Measurements from ENCODE around the gene MAEA. TPM values are rescaled to one million over a fixed set of nuclear protein-coding genes. Genes with fewer than 3 reads are reported as not detected.
A peak's percentile ranks its signal among the peaks of the same experiment; 100 is the strongest.

MAEA gene
- total and polyA plus RNA-seq, 4 donors, result 20.9 to 33.9 (median 29.8) TPM

DNA sequence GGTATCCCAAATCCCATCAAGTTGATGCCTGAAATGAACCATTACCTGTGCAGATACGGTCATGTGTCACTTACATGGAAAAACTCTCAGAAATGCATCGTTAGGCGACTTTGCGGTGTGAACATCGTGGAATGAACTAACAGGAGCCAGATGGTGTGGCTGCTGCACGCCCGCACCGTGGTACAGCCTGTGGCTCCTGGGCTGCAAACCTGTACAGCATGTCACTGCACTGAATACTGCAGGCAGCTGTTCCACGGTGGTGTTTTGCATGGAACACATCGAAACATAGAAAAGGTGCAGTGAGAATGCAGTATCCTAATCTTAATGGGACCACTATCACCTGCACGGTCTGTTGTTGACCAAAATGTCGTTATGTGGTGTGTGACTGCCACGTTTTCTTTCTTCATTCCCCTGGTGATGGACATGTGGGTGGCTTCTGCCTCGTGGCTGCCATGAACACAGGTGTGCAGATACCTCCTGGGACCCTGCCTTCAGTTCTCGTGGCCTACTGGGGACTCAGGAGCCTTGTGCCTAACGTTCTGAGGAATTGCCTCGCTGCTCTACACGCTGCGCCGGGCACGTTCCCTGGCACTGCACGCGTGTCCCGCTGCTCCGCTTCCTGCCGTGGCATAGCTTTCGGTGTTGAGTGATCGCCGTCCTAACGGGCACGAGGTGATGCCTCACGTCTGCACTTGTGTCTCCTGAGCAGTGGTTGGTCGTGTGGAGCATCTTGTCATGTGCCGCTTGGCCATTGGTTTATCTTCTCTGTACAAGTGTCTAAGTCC lies 18.5 kb downstream of the MAEA start:
- Histone ChIP-seq H3K4me1 (ENCODE audit: control insufficient read depth in 4 of 4, insufficient read depth in 4 of 4, low read length in 3 of 4) (peaks cover 0 to 35% (median 20%) of the 10 kb centered on the region in 4 donors), H3K9ac (ENCODE audit: low read depth in 1 of 2, low read length in 2 of 2) (no peak overlapping the region), H3K27ac (ENCODE audit: low read depth in 1 of 2, low read length in 2 of 2) (no peak overlapping the region), H3K27me3 (ENCODE audit: control insufficient read depth in 4 of 4, insufficient read depth in 4 of 4, low read length in 3 of 4) (no peaks in the 10 kb centered on the region), H3K4me3 (ENCODE audit: low read depth in 1 of 3, low read length in 3 of 3) (no peak overlapping the region), H3K9me3 (ENCODE audit: control insufficient read depth in 4 of 4, low read length in 3 of 4) (no peaks in the 10 kb centered on the region), H3K36me3 (ENCODE audit: control insufficient read depth in 4 of 4, insufficient read depth in 3 of 4, low read depth in 1 of 4, low read length in 3 of 4) (peaks cover 0 to 6% (median 5%) of the 10 kb centered on the region in 4 donors)
- DNase-seq (ENCODE audit: low spot score), result no peak
- 97% methylated on average over 34 of the region's 34 CpGs for WGBS
- TF ChIP-seq REST (IDR thresholded peaks at IDR 0.05) (no peak), MAX (IDR thresholded peaks at IDR 0.05) (no peak), FOXA2 (IDR thresholded peaks at IDR 0.05) (no peak), JUND (IDR thresholded peaks at IDR 0.05) (no peak), RAD21 (IDR thresholded peaks at IDR 0.05) (no peak), FOXA1 (IDR thresholded peaks at IDR 0.05) (no peak), CTCF (IDR thresholded peaks at IDR 0.05; ENCODE audit: low read depth, low read length, missing input control) (no peak), HNF4G (IDR thresholded peaks at IDR 0.05) (no peak)
- TF ChIP-seq, protein P1, sequence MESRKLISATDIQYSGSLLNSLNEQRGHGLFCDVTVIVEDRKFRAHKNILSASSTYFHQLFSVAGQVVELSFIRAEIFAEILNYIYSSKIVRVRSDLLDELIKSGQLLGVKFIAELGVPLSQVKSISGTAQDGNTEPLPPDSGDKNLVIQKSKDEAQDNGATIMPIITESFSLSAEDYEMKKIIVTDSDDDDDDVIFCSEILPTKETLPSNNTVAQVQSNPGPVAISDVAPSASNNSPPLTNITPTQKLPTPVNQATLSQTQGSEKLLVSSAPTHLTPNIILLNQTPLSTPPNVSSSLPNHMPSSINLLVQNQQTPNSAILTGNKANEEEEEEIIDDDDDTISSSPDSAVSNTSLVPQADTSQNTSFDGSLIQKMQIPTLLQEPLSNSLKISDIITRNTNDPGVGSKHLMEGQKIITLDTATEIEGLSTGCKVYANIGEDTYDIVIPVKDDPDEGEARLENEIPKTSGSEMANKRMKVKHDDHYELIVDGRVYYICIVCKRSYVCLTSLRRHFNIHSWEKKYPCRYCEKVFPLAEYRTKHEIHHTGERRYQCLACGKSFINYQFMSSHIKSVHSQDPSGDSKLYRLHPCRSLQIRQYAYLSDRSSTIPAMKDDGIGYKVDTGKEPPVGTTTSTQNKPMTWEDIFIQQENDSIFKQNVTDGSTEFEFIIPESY (IDR thresholded peaks at IDR 0.05), result no peak

DNA sequence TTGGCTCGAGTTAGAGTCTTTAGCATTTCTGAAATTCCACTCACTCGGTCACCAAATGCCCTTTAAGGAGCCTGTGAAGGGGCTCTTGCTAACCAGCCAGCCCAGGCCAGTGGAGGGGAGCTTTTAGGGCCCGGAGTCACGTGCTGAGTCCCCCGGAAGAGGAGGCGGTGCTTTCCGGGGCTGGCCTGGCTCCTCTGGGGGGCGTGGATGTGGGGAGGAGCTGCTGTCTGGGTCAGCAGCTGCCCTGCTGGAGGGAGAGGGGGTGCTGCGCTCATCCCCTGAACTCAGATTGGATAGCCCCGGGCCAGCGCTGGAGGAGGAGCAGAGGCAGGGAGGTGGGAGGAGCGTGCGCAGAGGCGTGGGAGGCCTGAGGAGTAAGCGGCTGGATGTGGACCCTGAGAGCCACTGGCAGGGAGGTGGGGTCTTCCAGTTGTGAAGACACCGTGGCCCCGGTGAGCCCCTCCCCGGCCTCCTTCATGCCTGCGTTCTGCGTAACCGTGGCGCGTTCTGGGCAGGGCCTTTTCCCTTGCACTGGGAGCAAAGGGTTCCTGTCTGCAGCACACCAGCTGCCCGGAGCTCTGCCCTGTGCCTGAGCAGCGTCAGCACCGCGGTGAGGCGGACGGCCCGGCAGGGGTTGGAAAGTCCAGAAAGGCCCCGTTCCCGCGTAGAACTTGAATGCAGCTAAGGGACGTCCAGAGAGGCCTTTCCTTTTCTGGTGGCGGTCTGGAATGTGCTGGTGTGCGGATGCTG lies 19.7 kb downstream of the MAEA start:
- peak overlapping the region; percentile 70 for H3K27ac ChIP-seq (ENCODE audit: low read depth in 1 of 2, low read length in 2 of 2)
- DNase-seq (ENCODE audit: low spot score), result peak; percentile 77
- H3K4me1 ChIP-seq (ENCODE audit: control insufficient read depth in 4 of 4, insufficient read depth in 4 of 4, low read length in 3 of 4), result peaks cover 0 to 35% (median 20%) of the 10 kb centered on the region in 4 donors
- no peaks in the 10 kb centered on the region for H3K9me3 ChIP-seq (ENCODE audit: control insufficient read depth in 4 of 4, low read length in 3 of 4)
- H3K9ac ChIP-seq (ENCODE audit: low read depth in 1 of 2, low read length in 2 of 2), result peak overlapping the region in 1 of 2 donors; percentile 39
- H3K4me3 ChIP-seq (ENCODE audit: low read depth in 1 of 3, low read length in 3 of 3), result peak overlapping the region; percentile 24 to 63 (median 41)
- peaks cover 2 to 15% (median 10%) of the 10 kb centered on the region in 4 donors for H3K36me3 ChIP-seq (ENCODE audit: control insufficient read depth in 4 of 4, insufficient read depth in 3 of 4, low read depth in 1 of 4, low read length in 3 of 4)
- WGBS, result 22% methylated on average over 36 of the region's 36 CpGs
- H3K27me3 ChIP-seq (ENCODE audit: control insufficient read depth in 4 of 4, insufficient read depth in 4 of 4, low read length in 3 of 4), result no peaks in the 10 kb centered on the region
- TF ChIP-seq JUND (IDR thresholded peaks at IDR 0.05) (no peak), SP1 (IDR thresholded peaks at IDR 0.05) (peak; percentile 67), TAF1 (conservative IDR thresholded peaks at IDR 0.05) (no peak), NR2F2 (IDR thresholded peaks at IDR 0.05) (peak; percentile 24), RXRA (IDR thresholded peaks at IDR 0.05) (peak in 1 of 2 donors; percentile 36), MAX (IDR thresholded peaks at IDR 0.05) (no peak), RAD21 (IDR thresholded peaks at IDR 0.05) (no peak), HNF4G (IDR thresholded peaks at IDR 0.05) (no peak), FOXA2 (IDR thresholded peaks at IDR 0.05) (no peak), REST (IDR thresholded peaks at IDR 0.05) (peak; percentile 91)
- TF ChIP-seq, protein P2, sequence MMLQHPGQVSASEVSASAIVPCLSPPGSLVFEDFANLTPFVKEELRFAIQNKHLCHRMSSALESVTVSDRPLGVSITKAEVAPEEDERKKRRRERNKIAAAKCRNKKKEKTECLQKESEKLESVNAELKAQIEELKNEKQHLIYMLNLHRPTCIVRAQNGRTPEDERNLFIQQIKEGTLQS (IDR thresholded peaks at IDR 0.05), result no peak
- TF ChIP-seq, protein P1 (IDR thresholded peaks at IDR 0.05), result no peak

Measured in liver (tissue), 9 donors.